ENCODE data around the gene ZBTB16.

DNA sequence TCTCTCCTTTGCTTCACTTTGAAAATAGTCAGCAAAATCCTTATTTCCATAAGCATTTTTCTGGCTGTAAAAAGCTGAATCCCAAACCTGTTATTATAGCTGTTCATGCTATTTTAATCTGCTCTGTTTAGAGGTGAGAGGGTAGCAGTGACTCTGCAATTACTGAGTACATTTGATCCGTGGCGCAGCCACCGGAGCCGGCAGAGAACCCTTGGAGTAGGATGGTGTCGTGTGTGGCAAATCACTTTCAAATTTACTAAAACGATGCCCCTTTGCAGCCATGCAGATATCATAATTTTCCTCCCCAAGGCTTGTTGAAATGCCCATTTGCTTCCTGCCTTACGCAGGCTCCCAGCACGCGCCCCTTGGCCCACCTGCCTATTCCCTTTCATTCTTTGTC, 69.6 kb downstream of the ZBTB16 start:
- TF ChIP-seq SP1 (IDR thresholded peaks at IDR 0.05) (no peak), BHLHE40 (IDR thresholded peaks at IDR 0.05; ENCODE audit: borderline replicate concordance) (no peak), FOXK2 (IDR thresholded peaks at IDR 0.05) (no peak), ELF4 (IDR thresholded peaks at IDR 0.05) (no peak), FOXM1 (IDR thresholded peaks at IDR 0.05; ENCODE audit: borderline replicate concordance) (no peak), ZNF384 (IDR thresholded peaks at IDR 0.05) (no peak), SUZ12 (IDR thresholded peaks at IDR 0.05) (no peak), ARNT (IDR thresholded peaks at IDR 0.05) (no peak), TARDBP (IDR thresholded peaks at IDR 0.05) (no peak), FOXA1 (IDR thresholded peaks at IDR 0.05) (no peak)

Measured in HEK293T (cell line).